GM18505 (cell line): ENCODE results near the gene SRCAP.
"Not testable (repeated sequence)": the region's sequence is repeated elsewhere in the genome, so short reads cannot be mapped to it uniquely, and the experiment has no call there.

Source experiments
- ATAC-seq: cut with Tn5 transposase; IDR thresholded peaks from one replicate; pipeline ENCODE4 v1.9.1; 2021; ENCODE audit not compliant: unreplicated experiment
- POLR2A ChIP-seq: IDR thresholded peaks from 4 replicates; pipeline ENCODE4 v1.6.1; 2011; ENCODE audit warnings: borderline replicate concordance; ENCODE audit not compliant: insufficient read depth, insufficient read length; ENCODE audit errors: extremely low read depth

The SRCAP gene

DNA sequence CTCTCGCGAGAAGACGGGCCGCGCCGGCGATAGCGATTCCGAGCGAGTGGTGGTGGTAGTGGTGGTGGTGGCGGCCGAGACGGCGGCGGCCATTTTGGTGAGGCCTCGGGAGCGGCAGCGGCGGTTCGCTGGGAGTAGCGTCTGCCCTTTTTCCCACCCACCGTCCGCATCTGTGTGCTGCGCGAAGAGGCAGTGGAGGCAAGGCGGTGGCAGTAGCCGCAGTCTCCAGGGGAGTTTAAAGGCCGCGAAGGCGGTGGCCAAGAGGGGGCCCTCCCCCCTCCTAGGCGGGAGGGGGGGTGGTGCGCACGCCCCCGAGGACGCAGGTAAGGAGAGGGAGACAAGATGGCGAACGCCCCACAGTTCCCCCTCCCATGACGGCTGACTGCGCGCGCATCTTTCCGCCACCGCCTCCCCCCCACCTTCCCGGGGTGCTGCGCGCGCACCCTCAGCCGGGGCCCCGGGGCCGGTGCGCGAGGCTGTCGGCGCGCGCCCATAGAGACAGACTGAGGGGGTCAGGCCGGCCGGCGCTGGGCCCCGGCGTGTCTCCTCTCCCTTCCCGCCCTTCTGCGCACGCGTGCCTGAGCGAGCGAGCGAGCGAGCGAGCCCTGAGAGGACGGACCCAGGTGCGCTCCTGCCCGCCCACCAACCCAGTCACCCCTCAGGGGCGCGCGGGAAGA, 694 bp upstream of the SRCAP start:
- peak; percentile 92 for TF ChIP-seq POLR2A
- peak; percentile 64 for ATAC-seq

DNA sequence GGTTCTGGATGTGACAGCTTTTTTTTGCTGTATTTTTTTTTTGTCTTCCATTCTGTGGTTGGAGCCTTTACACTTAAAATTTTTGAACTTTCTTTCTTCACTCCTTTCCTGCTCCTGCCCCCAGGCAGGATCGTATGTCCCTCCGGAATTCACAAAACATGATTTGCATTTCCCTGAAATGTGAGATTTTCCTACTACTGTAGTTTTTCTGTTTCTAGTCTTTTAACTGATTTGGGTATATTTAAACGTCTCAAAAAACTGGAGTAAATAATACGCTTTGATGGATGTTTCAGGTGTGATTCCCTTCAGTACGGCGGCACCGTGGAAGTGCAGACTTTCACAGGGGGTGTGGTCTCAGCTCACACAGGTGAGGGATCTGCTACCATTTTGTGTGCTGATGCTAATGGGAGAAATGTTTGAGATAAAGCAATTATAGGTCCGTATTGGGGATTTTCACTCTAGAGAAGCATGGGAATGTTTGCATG, 686 bp downstream of the SRCAP start:
- TF ChIP-seq POLR2A = no peak
- ATAC-seq = no peak

DNA sequence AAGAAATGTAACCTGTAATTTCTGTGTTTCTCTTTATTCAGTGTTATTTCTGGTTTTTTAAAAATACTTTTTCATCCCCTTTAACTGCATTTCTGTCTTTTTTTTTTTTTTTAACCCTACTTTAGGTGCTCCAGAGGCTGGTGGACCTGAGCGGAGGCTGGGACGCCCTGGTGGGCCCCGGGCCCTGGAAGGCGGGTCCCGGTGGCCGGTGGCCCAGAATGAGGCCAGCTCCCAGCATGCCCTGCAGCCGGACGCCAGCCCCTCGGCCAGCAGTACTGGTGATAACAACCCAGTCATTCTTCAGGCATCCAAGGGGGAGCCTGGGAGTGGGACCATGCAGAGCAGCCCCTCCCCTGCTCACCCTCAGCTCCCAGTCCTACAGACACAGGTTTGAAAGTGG, 1.5 kb downstream of the SRCAP start:
- no peak for TF ChIP-seq POLR2A
- ATAC-seq = no peak

DNA sequence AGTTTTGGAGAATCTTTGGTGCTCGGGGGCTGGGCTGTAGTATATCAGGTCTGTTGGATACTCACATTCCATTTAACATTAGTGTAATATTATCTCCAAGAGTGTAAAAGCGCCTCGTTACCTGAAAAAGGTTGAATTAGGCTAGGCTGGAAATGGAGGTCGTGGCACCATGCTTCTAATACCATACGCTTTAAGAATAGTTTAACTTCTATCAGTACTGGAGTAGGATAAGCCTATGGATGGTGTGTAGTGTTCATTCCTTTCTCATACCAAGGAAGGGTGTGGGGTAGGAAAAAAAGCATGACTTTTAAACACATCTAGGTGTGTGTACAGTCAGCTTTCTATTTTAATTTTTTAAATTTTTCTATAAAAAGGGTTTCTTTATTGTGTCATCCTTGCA, 2.0 kb downstream of the SRCAP start:
- ATAC-seq = no peak
- no peak for TF ChIP-seq POLR2A

DNA sequence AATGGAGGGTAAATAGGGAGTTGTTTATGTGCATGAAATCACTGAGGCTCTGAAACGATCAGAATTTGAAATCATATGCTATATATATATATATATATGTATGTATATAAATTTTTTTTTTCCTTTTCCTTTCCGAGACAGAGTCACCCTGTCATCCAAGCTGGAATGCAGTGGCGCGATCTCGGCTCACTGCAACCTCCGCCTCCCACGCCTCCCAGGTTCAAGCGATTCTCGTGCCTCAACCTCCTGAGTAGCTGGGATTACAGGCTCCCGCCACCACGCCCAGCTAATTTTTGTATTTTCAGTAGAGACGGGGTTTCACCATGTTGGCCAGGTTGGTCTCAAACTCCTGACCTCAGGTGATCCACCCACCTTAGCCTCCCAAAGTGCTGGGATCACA, 4.1 kb downstream of the SRCAP start:
- ATAC-seq = not testable (repeated sequence)

DNA sequence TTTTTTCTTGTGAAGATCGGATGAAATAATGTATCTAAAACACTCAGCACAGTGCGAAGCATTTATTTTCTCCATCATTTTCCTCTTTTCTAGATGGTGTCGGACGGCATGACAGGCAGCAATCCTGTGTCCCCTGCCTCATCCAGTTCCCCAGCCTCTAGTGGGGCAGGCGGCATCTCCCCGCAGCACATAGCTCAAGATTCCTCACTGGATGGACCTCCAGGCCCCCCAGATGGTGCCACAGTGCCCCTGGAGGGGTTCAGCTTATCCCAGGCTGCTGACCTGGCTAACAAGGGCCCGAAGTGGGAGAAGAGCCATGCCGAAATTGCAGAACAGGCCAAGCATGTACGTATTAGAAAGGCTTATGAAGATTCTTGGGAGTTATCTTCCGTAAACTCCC, 5.0 kb downstream of the SRCAP start:
- no peak for ATAC-seq
- no peak for TF ChIP-seq POLR2A

DNA sequence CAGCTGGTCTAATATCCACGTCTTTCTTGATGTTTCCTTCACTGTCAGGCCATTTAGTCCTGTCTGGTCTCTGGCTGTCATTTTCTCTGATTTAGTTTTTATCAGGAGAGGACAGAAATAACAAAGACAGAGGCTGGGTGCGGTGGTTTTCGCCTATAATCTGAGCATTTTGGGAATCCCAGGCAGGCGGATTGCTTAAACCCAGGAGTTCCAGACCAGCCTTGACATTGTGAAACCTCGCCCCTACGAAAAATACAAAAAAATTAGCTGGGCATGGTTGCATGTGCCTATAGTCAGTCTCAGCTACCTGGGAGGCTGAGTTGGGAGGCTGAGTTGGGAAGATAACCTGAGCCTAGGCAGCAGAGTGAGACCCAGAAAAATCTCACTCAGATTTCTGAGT, 7.1 kb downstream of the SRCAP start:
- no peak for TF ChIP-seq POLR2A
- ATAC-seq = no peak

DNA sequence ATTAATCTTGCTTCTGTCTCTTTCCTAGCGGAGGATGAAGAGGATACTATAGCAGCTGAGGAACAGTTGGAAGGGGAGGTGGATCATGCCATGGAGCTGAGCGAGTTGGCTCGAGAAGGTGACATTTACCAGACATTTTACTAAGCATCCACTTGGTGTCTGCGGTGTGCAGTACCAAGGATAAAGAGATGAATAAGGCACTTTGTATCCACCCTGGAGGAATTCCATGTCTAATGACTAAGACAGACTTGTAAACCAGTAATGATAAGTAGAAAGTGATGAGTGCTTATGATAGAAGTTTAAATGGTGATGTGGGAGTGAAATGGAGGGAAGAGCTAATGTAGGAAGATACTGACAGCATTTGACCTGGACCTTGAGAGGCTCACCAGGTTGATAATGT, 12.0 kb downstream of the SRCAP start:
- no peak for TF ChIP-seq POLR2A
- ATAC-seq = no peak

DNA sequence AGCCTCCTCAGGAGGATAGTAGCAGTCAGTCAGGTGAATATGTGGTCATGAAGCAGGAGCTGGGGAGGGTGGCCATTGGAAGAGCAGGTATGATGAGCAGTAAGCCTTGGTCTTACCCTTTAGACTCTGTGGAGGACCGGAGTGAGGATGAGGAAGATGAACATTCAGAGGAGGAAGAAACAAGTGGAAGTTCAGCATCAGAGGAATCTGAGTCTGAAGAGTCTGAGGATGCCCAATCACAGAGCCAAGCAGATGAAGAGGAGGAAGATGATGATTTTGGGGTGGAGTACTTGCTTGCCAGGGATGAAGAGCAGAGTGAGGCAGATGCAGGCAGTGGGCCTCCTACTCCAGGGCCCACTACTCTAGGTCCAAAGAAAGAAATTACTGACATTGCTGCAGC, 12.7 kb downstream of the SRCAP start:
- no peak for TF ChIP-seq POLR2A
- ATAC-seq = no peak

DNA sequence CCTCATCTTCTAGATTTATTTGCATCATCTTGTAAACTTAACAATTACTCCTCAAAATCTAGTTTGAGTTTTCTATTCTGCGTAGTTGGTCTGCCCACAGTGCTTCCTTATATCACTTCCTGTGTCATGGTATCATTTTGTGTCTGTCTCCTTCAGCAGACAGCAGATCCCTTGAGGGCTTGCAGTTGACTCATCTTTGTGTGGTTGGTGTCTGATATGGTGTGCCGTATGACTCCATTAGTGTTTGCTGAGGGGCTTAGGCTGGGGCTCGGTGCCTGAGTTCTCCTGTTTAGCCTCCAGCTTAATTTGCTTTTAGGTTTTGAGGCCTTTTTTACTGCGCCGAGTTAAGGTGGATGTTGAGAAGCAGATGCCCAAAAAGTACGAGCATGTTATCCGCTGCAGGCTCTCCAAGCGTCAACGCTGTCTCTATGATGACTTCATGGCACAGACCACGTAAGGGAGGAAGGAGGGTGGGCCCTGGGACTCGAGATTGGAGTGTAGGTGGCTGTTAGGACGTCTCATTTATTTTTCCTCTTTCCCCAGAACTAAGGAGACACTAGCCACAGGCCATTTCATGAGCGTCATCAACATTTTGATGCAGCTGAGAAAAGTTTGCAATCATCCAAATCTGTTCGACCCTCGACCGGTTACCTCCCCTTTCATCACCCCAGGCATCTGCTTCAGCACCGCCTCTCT, 16.9 kb downstream of the SRCAP start:
- no peak for ATAC-seq
- TF ChIP-seq POLR2A = no peak

DNA sequence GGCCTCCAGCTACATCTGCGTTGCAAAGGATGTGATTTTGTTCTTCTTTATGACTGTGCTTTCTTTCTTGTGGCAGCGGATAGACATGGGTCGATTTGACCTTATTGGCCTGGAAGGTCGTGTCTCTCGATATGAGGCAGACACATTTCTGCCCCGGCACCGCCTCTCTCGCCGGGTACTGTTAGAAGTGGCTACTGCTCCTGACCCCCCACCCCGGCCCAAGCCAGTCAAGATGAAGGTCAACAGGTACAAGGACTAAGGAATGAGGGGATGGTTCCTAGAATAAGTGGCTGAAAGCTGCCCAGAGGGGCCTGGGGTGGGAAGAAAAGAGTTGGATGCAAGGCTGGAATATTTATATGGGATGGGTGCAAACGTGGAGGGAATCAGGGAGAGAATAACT, 21.1 kb downstream of the SRCAP start:
- no peak for ATAC-seq

DNA sequence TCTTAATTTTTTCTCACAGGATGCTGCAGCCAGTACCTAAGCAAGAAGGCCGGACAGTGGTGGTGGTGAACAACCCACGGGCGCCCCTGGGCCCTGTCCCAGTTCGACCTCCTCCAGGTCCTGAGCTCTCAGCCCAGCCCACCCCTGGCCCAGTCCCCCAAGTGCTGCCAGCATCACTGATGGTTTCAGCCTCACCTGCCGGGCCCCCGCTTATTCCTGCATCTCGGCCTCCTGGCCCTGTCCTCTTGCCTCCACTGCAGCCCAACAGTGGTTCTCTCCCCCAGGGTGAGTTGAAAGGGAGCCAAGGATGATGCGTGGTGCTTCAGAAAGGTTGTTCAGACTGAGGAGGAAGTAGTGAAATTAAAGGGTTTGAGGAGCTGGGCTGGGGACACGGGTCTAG, 21.7 kb downstream of the SRCAP start:
- TF ChIP-seq POLR2A = no peak
- no peak for ATAC-seq

More for the DNA sequence above, 21.1 kb downstream of the SRCAP start:
- no peak for TF ChIP-seq POLR2A

DNA sequence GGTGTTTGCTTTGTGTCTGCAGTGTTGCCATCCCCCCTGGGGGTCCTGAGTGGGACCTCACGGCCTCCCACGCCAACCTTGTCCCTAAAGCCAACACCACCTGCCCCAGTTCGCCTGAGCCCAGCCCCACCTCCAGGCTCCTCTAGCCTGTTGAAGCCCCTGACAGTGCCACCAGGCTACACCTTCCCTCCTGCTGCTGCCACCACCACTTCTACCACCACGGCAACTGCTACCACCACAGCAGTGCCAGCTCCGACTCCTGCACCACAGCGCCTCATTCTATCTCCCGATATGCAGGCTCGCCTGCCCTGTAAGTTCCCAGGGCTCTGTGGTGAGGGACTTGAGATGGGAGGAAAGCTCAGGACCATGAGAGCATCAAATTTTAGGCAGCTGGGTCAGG, 22.2 kb downstream of the SRCAP start:
- TF ChIP-seq POLR2A = no peak
- no peak for ATAC-seq

DNA sequence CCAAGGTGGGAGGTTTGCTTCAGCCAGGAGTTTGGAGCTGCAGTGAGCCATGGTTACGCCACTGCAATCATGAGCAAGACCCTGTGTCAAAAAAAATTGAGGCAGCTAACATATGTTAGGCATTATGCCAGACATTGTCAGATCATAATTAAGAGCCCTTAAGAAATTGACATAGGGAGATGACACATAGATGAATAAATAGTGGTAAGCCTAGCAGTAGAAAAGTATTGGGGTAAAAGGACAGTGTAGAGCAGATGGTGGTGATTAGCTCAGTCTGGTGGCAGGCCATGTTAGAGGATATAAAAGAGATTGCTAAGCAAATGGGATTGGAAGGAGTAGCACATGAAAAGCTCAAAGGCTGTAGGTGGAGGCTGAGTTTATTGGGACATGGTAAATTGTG, 22.6 kb downstream of the SRCAP start:
- no peak for TF ChIP-seq POLR2A
- no peak for ATAC-seq
